NT2/D1 (cell line): ENCODE results near the gene PCBP2.

Source experiments
- SUZ12 ChIP-seq: IDR thresholded peaks from 2 replicates; pipeline ENCODE4 v1.6.1; 2011; ENCODE audit not compliant: insufficient read length, insufficient read depth; ENCODE audit errors: extremely low read depth
- YY1 ChIP-seq: IDR thresholded peaks from 2 replicates; pipeline ENCODE4 v1.6.1; 2011; ENCODE audit not compliant: insufficient read length, insufficient read depth
- ZNF274 ChIP-seq: IDR thresholded peaks from 2 replicates; pipeline ENCODE4 v1.6.1; 2011; ENCODE audit warnings: mild to moderate bottlenecking, low read depth, low read length

DNA sequence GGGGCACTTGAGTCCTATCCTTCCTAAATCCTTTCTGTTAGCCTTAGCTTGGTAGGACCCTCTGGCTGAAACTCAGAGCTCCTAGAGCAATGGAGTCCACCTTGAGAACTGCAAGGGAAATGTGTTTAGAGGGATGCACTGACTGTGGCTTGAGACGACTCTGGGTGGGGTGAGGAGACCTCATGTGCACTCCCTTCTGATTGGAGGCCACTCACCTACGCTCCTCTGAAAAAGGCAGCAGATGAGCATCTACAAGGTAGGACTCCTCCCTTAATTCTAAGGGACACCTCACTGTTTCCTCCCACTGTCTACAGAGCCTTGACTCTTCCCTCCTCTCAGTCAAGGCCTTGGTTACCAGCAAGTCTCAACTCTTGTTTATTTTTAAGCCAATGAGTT, 46.3 kb downstream of the PCBP2 start:
- no peak for TF ChIP-seq YY1
- no peak for TF ChIP-seq SUZ12
- no peak for TF ChIP-seq ZNF274
